GM23338 (cell line): ENCODE data around the gene ZDHHC20. TPM values are rescaled to one million over a fixed set of nuclear protein-coding genes. Genes with fewer than 3 reads are reported as not detected.

ENCODE experiments used
- ATAC-seq: fragments of 200-7000 bp; cut with Tn5 transposase; 3 replicates; pipeline ENCODE4 v1.9.1; 2020
- DNase-seq: peaks from one replicate; pipeline ENCODE4 v3.0.0-alpha.2; 2015; ENCODE audit warnings: low spot score
- H2AFZ ChIP-seq: fragments of 200-600 bp; sonication (generic); 2 replicates; pipeline ENCODE4 v1.8.0; 2016; ENCODE audit warnings: antibody characterized with exemption, mild to moderate bottlenecking, moderate library complexity
- H3F3A ChIP-seq: fragments of 200-600 bp; sonication (generic); replicated peaks from 2 replicates; pipeline ENCODE4 v1.8.0; 2017; ENCODE audit warnings: antibody characterized with exemption, mixed run types, low read depth
- H3K27ac ChIP-seq: fragments of 200-600 bp; sonication (generic); 2 replicates; pipeline ENCODE4 v1.6.1; 2016; ENCODE audit warnings: low read depth
- H3K27me3 ChIP-seq: fragments of 200-600 bp; sonication (generic); 2 replicates; pipeline ENCODE4 v1.8.0; 2016; ENCODE audit warnings: mild to moderate bottlenecking, mixed run types, moderate library complexity; ENCODE audit not compliant: insufficient read depth
- H3K36me3 ChIP-seq: fragments of 200-600 bp; sonication (generic); 2 replicates; pipeline ENCODE4 v1.8.0; 2016; ENCODE audit warnings: mild to moderate bottlenecking; ENCODE audit not compliant: insufficient read depth
- H3K4me1 ChIP-seq: fragments of 200-600 bp; sonication (generic); 2 replicates; pipeline ENCODE4 v1.8.0; 2016; ENCODE audit warnings: mild to moderate bottlenecking, moderate library complexity; ENCODE audit not compliant: insufficient read depth
- H3K4me2 ChIP-seq: fragments of 200-600 bp; sonication (generic); 2 replicates; pipeline ENCODE4 v1.7.1; 2017; ENCODE audit warnings: mixed run types
- H3K4me3 ChIP-seq: fragments of 200-600 bp; sonication (generic); 2 replicates; pipeline ENCODE4 v1.6.1; 2016; ENCODE audit warnings: mixed run types
- H3K79me2 ChIP-seq: fragments of 200-600 bp; sonication (generic); replicated peaks from 2 replicates; pipeline ENCODE4 v1.8.0; 2017; ENCODE audit warnings: mild to moderate bottlenecking; ENCODE audit not compliant: insufficient read depth
- H3K9me2 ChIP-seq: fragments of 200-600 bp; sonication (generic); 2 replicates; pipeline ENCODE4 v1.8.0; 2017; ENCODE audit not compliant: insufficient read depth
- H4K20me1 ChIP-seq: fragments of 200-600 bp; sonication (generic); replicated peaks from 2 replicates; pipeline ENCODE4 v1.8.0; 2017; ENCODE audit warnings: mild to moderate bottlenecking; ENCODE audit not compliant: insufficient read depth
- H3K27ac Mint-ChIP-seq: 2 replicates; pipeline ENCODE4 v1.8.0; 2020; ENCODE audit warnings: inconsistent platforms, mild to moderate bottlenecking, moderate library complexity, mixed read lengths
- H3K27me3 Mint-ChIP-seq: 3 replicates; pipeline ENCODE4 v1.8.0; 2022; ENCODE audit warnings: low read depth, mild to moderate bottlenecking, moderate library complexity, mixed read lengths, inconsistent platforms; ENCODE audit not compliant: insufficient read depth, poor library complexity
- H3K36me3 Mint-ChIP-seq: 3 replicates; pipeline ENCODE4 v1.8.0; 2021; ENCODE audit warnings: low read depth, mild to moderate bottlenecking, inconsistent platforms, moderate library complexity, mixed read lengths
- H3K4me1 Mint-ChIP-seq: 3 replicates; pipeline ENCODE4 v1.8.0; 2020; ENCODE audit warnings: mild to moderate bottlenecking, inconsistent platforms, mixed read lengths
- H3K4me3 Mint-ChIP-seq: 3 replicates; pipeline ENCODE4 v1.8.0; 2021; ENCODE audit warnings: moderate library complexity, mild to moderate bottlenecking, inconsistent platforms, mixed read lengths
- H3K9me3 Mint-ChIP-seq: 3 replicates; pipeline ENCODE4 v1.8.0; 2020; ENCODE audit warnings: moderate library complexity, mild to moderate bottlenecking, inconsistent platforms, mixed read lengths
- CREB1 ChIP-seq: fragments of 250-450 bp; sonication (Bioruptor Pico); IDR thresholded peaks from 2 replicates; pipeline ENCODE4 v1.5.0; 2020; ENCODE audit warnings: low read depth, mild to moderate bottlenecking, moderate library complexity
- JUNB ChIP-seq: IDR thresholded peaks from one replicate; pipeline ENCODE4 v1.6.1; 2016; ENCODE audit warnings: antibody characterized with exemption; ENCODE audit not compliant: unreplicated experiment
- ZNF331 ChIP-seq: fragments of 250-450 bp; sonication (Bioruptor Pico); IDR thresholded peaks from 2 replicates; pipeline ENCODE4 v1.5.0; 2020; ENCODE audit warnings: low read depth, mild to moderate bottlenecking, moderate library complexity
- polyA plus RNA-seq: library from polyadenylated mRNA; unstranded; fragments of >200 nt; fragmentation: Nextera tagmentation; extraction: Ambion mirVana; gene quantifications from 2 replicates; pipeline ENCODE4 v1.2.1, GENCODE V29; 2016
- total RNA-seq: library from RNA; depleted of rRNA; stranded (reverse); fragments of >200 nt; shearing (Covaris generic); gene quantifications from 2 replicates; pipeline ENCODE4 v1.2.3, GENCODE V29; 2014
- TF ChIP-seq, protein P1 (sequence below): fragments of 250-450 bp; sonication (Bioruptor Pico); IDR thresholded peaks from 2 replicates; pipeline ENCODE4 v1.5.0; 2020; ENCODE audit warnings: mild to moderate bottlenecking, moderate library complexity

ZDHHC20 gene
- total and polyA plus RNA-seq, 2 experiments from 2014 or later, result 37.7 to 119 TPM

DNA sequence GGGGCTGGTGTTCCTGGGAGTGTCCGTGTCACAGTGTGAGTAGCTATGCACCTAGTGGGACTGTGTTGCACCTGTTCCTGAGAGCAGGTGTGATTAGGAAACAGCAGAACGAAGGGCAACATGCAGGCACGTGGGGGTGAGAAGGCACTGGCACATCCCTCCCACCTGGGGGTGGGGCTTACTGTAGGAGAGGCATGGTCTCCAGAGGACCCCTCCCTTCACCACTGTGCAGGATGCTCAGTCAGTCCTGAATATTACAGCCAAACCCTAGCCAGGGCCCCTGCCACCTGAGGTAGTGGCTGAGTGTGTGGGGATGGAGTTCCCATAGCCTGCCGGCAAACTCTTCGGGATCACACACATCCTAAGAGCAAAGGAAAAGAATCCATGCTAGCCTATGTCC is 99.2 kb downstream of the ZDHHC20 start (continued):
- TF ChIP-seq, protein P1, sequence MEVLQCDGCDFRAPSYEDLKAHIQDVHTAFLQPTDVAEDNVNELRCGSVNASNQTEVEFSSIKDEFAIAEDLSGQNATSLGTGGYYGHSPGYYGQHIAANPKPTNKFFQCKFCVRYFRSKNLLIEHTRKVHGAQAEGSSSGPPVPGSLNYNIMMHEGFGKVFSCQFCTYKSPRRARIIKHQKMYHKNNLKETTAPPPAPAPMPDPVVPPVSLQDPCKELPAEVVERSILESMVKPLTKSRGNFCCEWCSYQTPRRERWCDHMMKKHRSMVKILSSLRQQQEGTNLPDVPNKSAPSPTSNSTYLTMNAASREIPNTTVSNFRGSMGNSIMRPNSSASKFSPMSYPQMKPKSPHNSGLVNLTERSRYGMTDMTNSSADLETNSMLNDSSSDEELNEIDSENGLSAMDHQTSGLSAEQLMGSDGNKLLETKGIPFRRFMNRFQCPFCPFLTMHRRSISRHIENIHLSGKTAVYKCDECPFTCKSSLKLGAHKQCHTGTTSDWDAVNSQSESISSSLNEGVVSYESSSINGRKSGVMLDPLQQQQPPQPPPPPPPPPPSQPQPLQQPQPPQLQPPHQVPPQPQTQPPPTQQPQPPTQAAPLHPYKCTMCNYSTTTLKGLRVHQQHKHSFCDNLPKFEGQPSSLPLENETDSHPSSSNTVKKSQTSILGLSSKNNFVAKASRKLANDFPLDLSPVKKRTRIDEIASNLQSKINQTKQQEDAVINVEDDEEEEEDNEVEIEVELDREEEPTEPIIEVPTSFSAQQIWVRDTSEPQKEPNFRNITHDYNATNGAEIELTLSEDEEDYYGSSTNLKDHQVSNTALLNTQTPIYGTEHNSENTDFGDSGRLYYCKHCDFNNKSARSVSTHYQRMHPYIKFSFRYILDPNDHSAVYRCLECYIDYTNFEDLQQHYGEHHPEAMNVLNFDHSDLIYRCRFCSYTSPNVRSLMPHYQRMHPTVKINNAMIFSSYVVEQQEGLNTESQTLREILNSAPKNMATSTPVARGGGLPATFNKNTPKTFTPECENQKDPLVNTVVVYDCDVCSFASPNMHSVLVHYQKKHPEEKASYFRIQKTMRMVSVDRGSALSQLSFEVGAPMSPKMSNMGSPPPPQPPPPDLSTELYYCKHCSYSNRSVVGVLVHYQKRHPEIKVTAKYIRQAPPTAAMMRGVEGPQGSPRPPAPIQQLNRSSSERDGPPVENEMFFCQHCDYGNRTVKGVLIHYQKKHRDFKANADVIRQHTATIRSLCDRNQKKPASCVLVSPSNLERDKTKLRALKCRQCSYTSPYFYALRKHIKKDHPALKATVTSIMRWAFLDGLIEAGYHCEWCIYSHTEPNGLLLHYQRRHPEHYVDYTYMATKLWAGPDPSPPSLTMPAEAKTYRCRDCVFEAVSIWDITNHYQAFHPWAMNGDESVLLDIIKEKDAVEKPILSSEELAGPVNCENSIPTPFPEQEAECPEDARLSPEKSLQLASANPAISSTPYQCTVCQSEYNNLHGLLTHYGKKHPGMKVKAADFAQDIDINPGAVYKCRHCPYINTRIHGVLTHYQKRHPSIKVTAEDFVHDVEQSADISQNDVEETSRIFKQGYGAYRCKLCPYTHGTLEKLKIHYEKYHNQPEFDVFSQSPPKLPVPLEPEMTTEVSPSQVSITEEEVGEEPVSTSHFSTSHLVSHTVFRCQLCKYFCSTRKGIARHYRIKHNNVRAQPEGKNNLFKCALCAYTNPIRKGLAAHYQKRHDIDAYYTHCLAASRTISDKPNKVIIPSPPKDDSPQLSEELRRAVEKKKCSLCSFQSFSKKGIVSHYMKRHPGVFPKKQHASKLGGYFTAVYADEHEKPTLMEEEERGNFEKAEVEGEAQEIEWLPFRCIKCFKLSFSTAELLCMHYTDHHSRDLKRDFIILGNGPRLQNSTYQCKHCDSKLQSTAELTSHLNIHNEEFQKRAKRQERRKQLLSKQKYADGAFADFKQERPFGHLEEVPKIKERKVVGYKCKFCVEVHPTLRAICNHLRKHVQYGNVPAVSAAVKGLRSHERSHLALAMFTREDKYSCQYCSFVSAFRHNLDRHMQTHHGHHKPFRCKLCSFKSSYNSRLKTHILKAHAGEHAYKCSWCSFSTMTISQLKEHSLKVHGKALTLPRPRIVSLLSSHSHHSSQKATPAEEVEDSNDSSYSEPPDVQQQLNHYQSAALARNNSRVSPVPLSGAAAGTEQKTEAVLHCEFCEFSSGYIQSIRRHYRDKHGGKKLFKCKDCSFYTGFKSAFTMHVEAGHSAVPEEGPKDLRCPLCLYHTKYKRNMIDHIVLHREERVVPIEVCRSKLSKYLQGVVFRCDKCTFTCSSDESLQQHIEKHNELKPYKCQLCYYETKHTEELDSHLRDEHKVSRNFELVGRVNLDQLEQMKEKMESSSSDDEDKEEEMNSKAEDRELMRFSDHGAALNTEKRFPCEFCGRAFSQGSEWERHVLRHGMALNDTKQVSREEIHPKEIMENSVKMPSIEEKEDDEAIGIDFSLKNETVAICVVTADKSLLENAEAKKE (CRISPR knock-in tag), result no peak
- TF ChIP-seq CREB1 (CRISPR knock-in tag) (no peak), ZNF331 (CRISPR knock-in tag) (no peak)

DNA sequence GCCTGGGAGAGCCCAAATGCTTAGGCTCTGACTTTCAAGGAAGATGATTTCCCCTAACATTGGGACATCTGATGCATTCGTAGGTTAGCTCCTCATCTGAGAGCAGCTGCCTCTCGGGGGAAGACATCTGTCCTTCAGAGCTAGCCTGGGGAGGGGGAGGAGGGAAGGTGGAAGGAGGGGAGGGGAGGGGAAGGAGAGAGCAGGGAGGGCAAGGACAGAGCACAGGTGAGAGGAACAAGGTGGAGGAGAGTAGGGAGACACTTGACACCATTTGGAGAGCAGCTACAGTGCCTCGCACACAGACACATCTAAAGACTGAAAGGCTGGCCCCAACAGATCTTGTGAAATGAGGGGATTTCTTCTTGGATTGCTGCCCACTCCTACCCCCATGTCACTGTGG is 103.8 kb downstream of the ZDHHC20 start:
- Mint-ChIP-seq H3K27me3 (peaks cover 9% of the 10 kb centered on the region), H3K9me3 (peaks cover 4% of the 10 kb centered on the region; the same call in 1 of the 3 replicates), H3K4me1 (peaks cover 8% of the 10 kb centered on the region; the same call in 2 of the 3 replicates), H3K27ac (no peak overlapping the region), H3K4me3 (no peak overlapping the region), H3K36me3 (peaks cover 6% of the 10 kb centered on the region; the same call in 1 of the 3 replicates)
- Histone ChIP-seq H3K4me3 (no peak overlapping the region), H3F3A (no peaks in the 10 kb centered on the region), H3K4me2 (no peak overlapping the region), H4K20me1 (no peaks in the 10 kb centered on the region), H3K27me3 (no peaks in the 10 kb centered on the region), H3K36me3 (no peaks in the 10 kb centered on the region), H3K9me2 (no peaks in the 10 kb centered on the region; the same call in 1 of the 2 replicates), H2AFZ (peak overlapping the region; percentile 23; the same call in 1 of the 2 replicates), H3K79me2 (no peaks in the 10 kb centered on the region), H3K27ac (no peak overlapping the region), H3K4me1 (no peaks in the 10 kb centered on the region)
- peak; percentile 75 for ATAC-seq
- TF ChIP-seq, protein P1 (CRISPR knock-in tag), result no peak
- TF ChIP-seq JUNB, result no peak
- DNase-seq, result no peak
